IMR-90 (cell line): ENCODE data around the gene OR8S1. TPM values are rescaled to one million over a fixed set of nuclear protein-coding genes. Genes with fewer than 3 reads are reported as not detected.

Experiments used
- ATAC-seq: fragments of 200-7000 bp; cut with Tn5 transposase; 2 replicates; pipeline ENCODE4 v1.9.1; 2020; ENCODE audit warnings: low read depth, mild to moderate bottlenecking, moderate library complexity
- BruUV-seq: library from RNA; stranded (reverse); fragments of 400-500 nt; replicated peaks from 2 replicates; lab custom pipeline; 2021; lab: Mats Ljungman, UMichigan
- CTCF ChIA-PET: fragments of 300-600 bp; formaldehyde crosslinking; extraction: SDS; loops from one replicate; lab custom pipeline; 2021; ENCODE audit warnings: antibody characterized with exemption; lab: Yijun Ruan, JAX
- POLR2A ChIA-PET: fragments of 300-600 bp; sonication (Branson Sonifier 250); formaldehyde crosslinking; loops from one replicate; lab custom pipeline; 2022; ENCODE audit warnings: antibody characterized with exemption; ENCODE audit not compliant: unreplicated experiment; lab: Charles Lee
- DNase-seq: peaks from one replicate; pipeline ENCODE4 v3.0.0; 2013
- H2AFZ ChIP-seq: replicated peaks from 2 replicates; pipeline ENCODE3; 2013; ENCODE audit warnings: low read length, mild to moderate bottlenecking; ENCODE audit not compliant: poor library complexity
- H2AK5ac ChIP-seq: 2 replicates; pipeline ENCODE4 v1.6.1; 2013; ENCODE audit warnings: low read depth, low read length, inconsistent platforms
- H2AK9ac ChIP-seq: replicated peaks from 2 replicates; pipeline ENCODE3; 2013; ENCODE audit warnings: mild to moderate bottlenecking, low read depth, low read length, moderate library complexity; ENCODE audit not compliant: poor library complexity
- H2BK120ac ChIP-seq: 2 replicates; pipeline ENCODE4 v1.6.1; 2013; ENCODE audit warnings: low read depth, low read length, inconsistent platforms
- H2BK15ac ChIP-seq: 3 replicates; pipeline ENCODE4 v1.6.1; 2013; ENCODE audit warnings: low read depth, low read length, inconsistent platforms
- H2BK20ac ChIP-seq: 2 replicates; pipeline ENCODE4 v1.6.1; 2013; ENCODE audit warnings: low read depth, mild to moderate bottlenecking, inconsistent platforms, low read length, moderate library complexity
- H2BK5ac ChIP-seq: 2 replicates; pipeline ENCODE4 v1.6.1; 2013; ENCODE audit warnings: mild to moderate bottlenecking, low read depth, low read length, inconsistent platforms; ENCODE audit not compliant: poor library complexity, severe bottlenecking
- H3K14ac ChIP-seq: replicated peaks from 2 replicates; pipeline ENCODE4 v1.6.1; 2013; ENCODE audit warnings: low read depth, low read length, inconsistent platforms
- H3K18ac ChIP-seq: 2 replicates; pipeline ENCODE4 v1.6.1; 2013; ENCODE audit warnings: low read depth, low read length, control low read depth
- H3K23ac ChIP-seq: 2 replicates; pipeline ENCODE4 v1.6.1; 2013; ENCODE audit warnings: low read depth, low read length, inconsistent platforms
- H3K27ac ChIP-seq: 2 replicates; pipeline ENCODE4 v1.5.1; 2013; ENCODE audit warnings: mild to moderate bottlenecking, control low read depth, low read length; ENCODE audit not compliant: insufficient read depth
- H3K27me3 ChIP-seq: 2 replicates; pipeline ENCODE4 v1.6.1; 2013; ENCODE audit warnings: low read length; ENCODE audit not compliant: control insufficient read depth, insufficient read depth
- H3K36me3 ChIP-seq: 2 replicates; pipeline ENCODE4 v1.6.1; 2013; ENCODE audit warnings: low read length, mixed read lengths; ENCODE audit not compliant: control insufficient read depth, insufficient read depth
- H3K4ac ChIP-seq: 2 replicates; pipeline ENCODE4 v1.6.1; 2013; ENCODE audit warnings: low read depth, low read length, inconsistent platforms
- H3K4me1 ChIP-seq: 2 replicates; pipeline ENCODE4 v1.6.1; 2013; ENCODE audit warnings: low read length, mixed read lengths; ENCODE audit not compliant: control insufficient read depth, insufficient read depth
- H3K4me2 ChIP-seq: 2 replicates; pipeline ENCODE4 v1.6.1; 2013; ENCODE audit warnings: low read depth, mild to moderate bottlenecking, control low read depth, low read length, moderate library complexity
- H3K4me3 ChIP-seq: 2 replicates; pipeline ENCODE4 v1.5.1; 2013; ENCODE audit warnings: low read depth, mild to moderate bottlenecking, control low read depth, low read length, moderate library complexity; ENCODE audit not compliant: insufficient read depth
- H3K56ac ChIP-seq: 2 replicates; pipeline ENCODE4 v1.6.1; 2013; ENCODE audit warnings: low read length, inconsistent platforms; ENCODE audit not compliant: insufficient read depth; ENCODE audit errors: extremely low read depth
- H3K79me1 ChIP-seq, 2 experiments: 2 replicates each; pipeline ENCODE4 v1.6.1; 2013; ENCODE audit warnings: low read length in 2 of 2, inconsistent platforms in 1 of 2, low read depth in 1 of 2
- H3K9ac ChIP-seq: 2 replicates; pipeline ENCODE4 v1.6.1; 2013; ENCODE audit warnings: low read depth, low read length, control low read depth
- H3K9me1 ChIP-seq: 2 replicates; pipeline ENCODE4 v1.6.1; 2013; ENCODE audit warnings: low read length, inconsistent platforms; ENCODE audit not compliant: insufficient read depth
- H3K9me3 ChIP-seq: 2 replicates; pipeline ENCODE4 v1.6.1; 2013; ENCODE audit warnings: low read length; ENCODE audit not compliant: control insufficient read depth, insufficient read depth
- H4K20me1 ChIP-seq: 2 replicates; pipeline ENCODE4 v1.6.1; 2013; ENCODE audit warnings: low read length, inconsistent platforms; ENCODE audit not compliant: insufficient read depth
- H4K5ac ChIP-seq: 2 replicates; pipeline ENCODE4 v1.6.1; 2013; ENCODE audit warnings: mild to moderate bottlenecking, low read depth, low read length, control low read depth
- H4K8ac ChIP-seq, 2 experiments: 2 replicates each; pipeline ENCODE4 v1.6.1; 2013; ENCODE audit warnings: low read depth in 2 of 2, low read length in 2 of 2, control low read depth in 1 of 2, inconsistent platforms in 1 of 2
- H4K91ac ChIP-seq: 2 replicates; pipeline ENCODE4 v1.6.1; 2013; ENCODE audit warnings: low read depth, low read length, inconsistent platforms; ENCODE audit not compliant: insufficient read depth
- BHLHE40 ChIP-seq: fragments of 150-350 bp; IDR thresholded peaks from 2 replicates; pipeline ENCODE4 v1.6.1; 2016; ENCODE audit warnings: mild to moderate bottlenecking, low read depth, low read length
- FOS ChIP-seq: fragments of 150-350 bp; IDR thresholded peaks from 2 replicates; pipeline ENCODE4 v1.6.1; 2016; ENCODE audit warnings: low read depth, low read length
- NFE2L2 ChIP-seq: fragments of 150-350 bp; IDR thresholded peaks from 2 replicates; pipeline ENCODE4 v1.6.1; 2016; ENCODE audit warnings: low read depth, mild to moderate bottlenecking, low read length
- RCOR1 ChIP-seq: IDR thresholded peaks from 2 replicates; pipeline ENCODE4 v1.6.1; 2012; ENCODE audit warnings: mild to moderate bottlenecking, low read length, improper control_type of control experiment; ENCODE audit not compliant: insufficient replicate concordance
- RFX5 ChIP-seq: IDR thresholded peaks from 2 replicates; pipeline ENCODE4 v1.8.0; 2012; ENCODE audit warnings: low read depth, mild to moderate bottlenecking, low read length, moderate library complexity
- WGBS, 2 experiments: methylation state at CpG; one replicate each; pipeline versions ENCODE4 v1.1.5 to v1.1.7; 2013; ENCODE audit warnings: missing lambda C conversion rate in 2 of 2; ENCODE audit not compliant: insufficient read length in 1 of 2; ENCODE audit errors: extremely low coverage in 2 of 2; 5-methylcytosine and 5-hydroxymethylcytosine counted together
- dilution Hi-C: fragments of 300-500 bp; cut with HindIII; formaldehyde crosslinking; loops from one replicate; pipeline ENCODE4 v1.14.3; 2018; ENCODE audit warnings: low sequenced_read_pairs; ENCODE audit not compliant: unreplicated experiment
- in situ Hi-C: fragments of 300-500 bp; cut with MboI; formaldehyde crosslinking; loops from 3 replicates; pipeline ENCODE4 v1.14.3; 2019; ENCODE audit warnings: low sequenced_read_pairs, inconsistent platforms, mixed read lengths
- intact Hi-C: fragments of 100-400 bp; cut with micrococcal nuclease; formaldehyde crosslinking; loops from 2 replicates; pipeline ENCODE4 v1.10.0; 2022
- polyA plus RNA-seq, 3 experiments: library from polyadenylated mRNA; depleted of rRNA; stranded (reverse); fragments of >200 nt; gene quantifications; 2 replicates each; pipeline ENCODE4 v1.2.3, GENCODE V29; 2012; ENCODE audit warnings: low replicate concordance in 1 of 3
- total RNA-seq: library from RNA; depleted of rRNA; stranded (reverse); fragments of >200 nt; gene quantifications from 2 replicates; pipeline ENCODE4 v1.2.3, GENCODE V29; 2012
- TF ChIP-seq, protein P1 (sequence below): fragments of 150-350 bp; IDR thresholded peaks from 2 replicates; pipeline ENCODE4 v1.6.1; 2017; ENCODE audit warnings: mild to moderate bottlenecking, antibody characterized with exemption, low read length, low read depth
- TF ChIP-seq, protein P2 (sequence below): fragments of 150-350 bp; IDR thresholded peaks from 2 replicates; pipeline ENCODE4 v1.6.1; 2016; ENCODE audit warnings: low read depth, mild to moderate bottlenecking, low read length, moderate library complexity, borderline replicate concordance

Gene OR8S1
- total and polyA plus RNA-seq, 2 of the 4 experiments (the other 2 are of a cell fraction) = not detected

DNA sequence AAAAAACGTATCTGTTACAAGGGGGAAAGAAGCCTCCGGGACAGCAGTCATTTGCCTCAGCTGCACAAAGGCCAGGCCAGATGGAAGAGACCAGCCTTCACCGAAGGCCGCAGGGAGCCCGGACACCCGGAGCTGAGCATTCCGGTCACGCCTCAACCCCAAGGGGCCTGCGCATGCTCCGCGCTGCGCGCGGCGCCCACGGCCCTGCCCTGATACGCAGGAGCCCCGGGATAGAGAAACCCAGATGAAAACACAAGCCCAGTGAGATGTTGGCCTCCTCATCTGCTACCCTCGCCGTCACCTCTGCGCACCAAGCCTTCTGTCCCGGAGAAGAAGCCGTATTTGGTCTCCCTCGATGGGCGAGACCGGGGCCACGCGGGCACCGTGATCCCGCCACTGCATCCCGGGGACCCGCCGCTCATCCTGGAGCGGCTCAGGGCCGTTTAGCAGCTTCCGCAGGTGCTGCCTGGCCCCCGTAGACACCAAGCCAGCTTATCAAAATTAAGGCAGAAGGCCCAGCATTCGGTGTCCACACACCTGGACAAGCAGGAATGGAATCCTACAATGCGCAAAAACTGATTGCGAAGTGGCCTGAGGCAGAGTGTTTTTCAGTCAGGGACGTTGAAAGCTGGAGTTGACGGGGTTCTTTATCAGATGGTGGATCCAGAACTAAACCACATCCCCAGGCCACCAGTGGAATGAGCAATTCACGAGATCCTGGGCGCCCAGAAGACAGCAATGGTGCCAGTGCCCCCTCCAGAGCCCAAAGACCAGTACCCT lies 2.6 kb downstream of the OR8S1 start:
- TF ChIP-seq RCOR1 (no peak), NFE2L2 (no peak), RFX5 (no peak), BHLHE40 (no peak), FOS (no peak)
- TF ChIP-seq, protein P1, sequence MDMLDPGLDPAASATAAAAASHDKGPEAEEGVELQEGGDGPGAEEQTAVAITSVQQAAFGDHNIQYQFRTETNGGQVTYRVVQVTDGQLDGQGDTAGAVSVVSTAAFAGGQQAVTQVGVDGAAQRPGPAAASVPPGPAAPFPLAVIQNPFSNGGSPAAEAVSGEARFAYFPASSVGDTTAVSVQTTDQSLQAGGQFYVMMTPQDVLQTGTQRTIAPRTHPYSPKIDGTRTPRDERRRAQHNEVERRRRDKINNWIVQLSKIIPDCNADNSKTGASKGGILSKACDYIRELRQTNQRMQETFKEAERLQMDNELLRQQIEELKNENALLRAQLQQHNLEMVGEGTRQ = no peak
- TF ChIP-seq, protein P2, sequence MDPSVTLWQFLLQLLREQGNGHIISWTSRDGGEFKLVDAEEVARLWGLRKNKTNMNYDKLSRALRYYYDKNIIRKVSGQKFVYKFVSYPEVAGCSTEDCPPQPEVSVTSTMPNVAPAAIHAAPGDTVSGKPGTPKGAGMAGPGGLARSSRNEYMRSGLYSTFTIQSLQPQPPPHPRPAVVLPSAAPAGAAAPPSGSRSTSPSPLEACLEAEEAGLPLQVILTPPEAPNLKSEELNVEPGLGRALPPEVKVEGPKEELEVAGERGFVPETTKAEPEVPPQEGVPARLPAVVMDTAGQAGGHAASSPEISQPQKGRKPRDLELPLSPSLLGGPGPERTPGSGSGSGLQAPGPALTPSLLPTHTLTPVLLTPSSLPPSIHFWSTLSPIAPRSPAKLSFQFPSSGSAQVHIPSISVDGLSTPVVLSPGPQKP = no peak
- Histone ChIP-seq H2BK15ac (no peak overlapping the region), H3K27ac (no peak overlapping the region), H3K4me3 (no peak overlapping the region), H4K20me1 (no peaks in the 10 kb centered on the region), H2AK9ac (no peak overlapping the region), H3K4me2 (no peak overlapping the region), H3K23ac (no peak overlapping the region), H3K36me3 (no peaks in the 10 kb centered on the region), H2BK20ac (no peak overlapping the region), H4K8ac (no peak overlapping the region), H3K4me1 (no peaks in the 10 kb centered on the region), H3K9ac (no peak overlapping the region), H2BK120ac (no peak overlapping the region), H3K27me3 (no peaks in the 10 kb centered on the region), H3K4ac (no peak overlapping the region), H3K18ac (no peak overlapping the region), H2AFZ (no peak overlapping the region), H4K5ac (no peak overlapping the region), H3K14ac (no peak overlapping the region), H2AK5ac (no peak overlapping the region), H3K56ac (no peak overlapping the region), H2BK5ac (no peak overlapping the region), H3K9me1 (no peaks in the 10 kb centered on the region), H3K9me3 (no peaks in the 10 kb centered on the region), H4K91ac (no peak overlapping the region), H3K79me1 (no peaks in the 10 kb centered on the region)
- WGBS, 2 experiments = 84% methylated on average over 33 of the region's 44 CpGs; no CpG with 5 or more reads in 1 of the 2 experiments
- ChIA-PET CTCF (no interaction called here), POLR2A (no interaction called here)
- DNase-seq = no peak
- in situ Hi-C loops (loop anchor here (25.0 kb wide), 1 partner anchor 259 kb away; the partner anchor contains the start of gene ADCY6), intact Hi-C loops (no loop called here), dilution Hi-C loops (no loop called here)
- ATAC-seq = no peak
- no TSS peak for BruUV-seq
